HG03159 (cell line): Measurements from ENCODE around the gene VARS1.
"Not testable (repeated sequence)": the region's sequence is repeated elsewhere in the genome, so short reads cannot be mapped to it uniquely, and the experiment has no call there.

Experiments
- ATAC-seq: cut with Tn5 transposase; IDR thresholded peaks from one replicate; pipeline ENCODE4 v1.9.1; 2021; ENCODE audit warnings: mild to moderate bottlenecking, moderate library complexity; ENCODE audit not compliant: unreplicated experiment

Gene VARS1

GRCh38 chr6:31794866-31795615 is 511 bp downstream of the VARS1 start:
- no peak for ATAC-seq

- ATAC-seq, result no peak
Measured at GRCh38 chr6:31794294-31794865, 1.2 kb downstream of the VARS1 start.

- not testable (repeated sequence) for ATAC-seq
Measured at GRCh38 chr6:31793927-31794245, 1.7 kb downstream of the VARS1 start.

DNA sequence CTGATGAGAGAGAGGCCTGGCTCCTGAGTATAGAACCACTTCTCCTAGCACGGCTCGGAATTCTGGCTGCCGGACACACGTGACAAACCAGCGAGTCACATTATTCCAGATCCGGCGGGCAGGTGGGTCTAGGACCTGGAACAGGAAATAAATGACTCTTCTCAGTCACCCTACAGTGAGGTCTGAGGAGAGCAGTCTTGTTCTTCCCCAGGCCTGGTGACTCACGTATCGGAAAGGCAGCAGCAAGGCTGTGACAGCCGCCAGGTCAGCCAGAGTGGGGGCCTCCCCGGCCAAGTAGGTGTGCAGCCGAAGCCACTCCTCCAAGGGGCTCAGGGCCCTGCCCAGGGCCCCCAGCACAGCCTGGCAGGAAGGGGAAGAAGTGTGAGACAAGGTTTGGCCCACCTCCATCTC is 2.8 kb downstream of the VARS1 start:
- ATAC-seq, result no peak

GRCh38 chr6:31792090-31792374 is 3.5 kb downstream of the VARS1 start:
- no peak for ATAC-seq

GRCh38 chr6:31791324-31792089 is 4.0 kb downstream of the VARS1 start:
- no peak for ATAC-seq

DNA sequence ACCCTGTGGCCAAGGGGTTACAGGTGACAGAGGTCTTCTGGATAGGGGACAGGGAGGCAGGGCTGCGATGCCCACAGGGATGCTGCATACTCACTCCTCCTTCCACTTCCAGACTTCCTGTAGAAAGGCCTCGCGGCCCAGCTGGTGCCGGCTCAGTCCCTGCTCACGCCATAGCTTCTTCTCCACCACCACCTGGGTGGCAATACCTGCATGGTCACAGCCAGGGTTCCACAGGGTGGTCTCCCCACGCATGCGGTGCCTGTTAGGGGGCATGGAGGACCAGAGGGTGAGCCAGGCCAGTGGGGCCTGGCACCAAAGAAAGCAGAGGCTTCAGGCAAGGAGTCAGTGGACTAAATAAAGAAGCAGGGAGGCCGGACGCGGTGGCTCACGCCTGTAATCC is 10.1 kb downstream of the VARS1 start:
- no peak for ATAC-seq

- ATAC-seq, result no peak
Measured at GRCh38 chr6:31784098-31784925, 11.2 kb downstream of the VARS1 start.

- no peak for ATAC-seq
Measured at GRCh38 chr6:31782126-31782855, 13.3 kb downstream of the VARS1 start.

- ATAC-seq, result no peak
Measured at GRCh38 chr6:31781244-31782125, 14.1 kb downstream of the VARS1 start.

DNA sequence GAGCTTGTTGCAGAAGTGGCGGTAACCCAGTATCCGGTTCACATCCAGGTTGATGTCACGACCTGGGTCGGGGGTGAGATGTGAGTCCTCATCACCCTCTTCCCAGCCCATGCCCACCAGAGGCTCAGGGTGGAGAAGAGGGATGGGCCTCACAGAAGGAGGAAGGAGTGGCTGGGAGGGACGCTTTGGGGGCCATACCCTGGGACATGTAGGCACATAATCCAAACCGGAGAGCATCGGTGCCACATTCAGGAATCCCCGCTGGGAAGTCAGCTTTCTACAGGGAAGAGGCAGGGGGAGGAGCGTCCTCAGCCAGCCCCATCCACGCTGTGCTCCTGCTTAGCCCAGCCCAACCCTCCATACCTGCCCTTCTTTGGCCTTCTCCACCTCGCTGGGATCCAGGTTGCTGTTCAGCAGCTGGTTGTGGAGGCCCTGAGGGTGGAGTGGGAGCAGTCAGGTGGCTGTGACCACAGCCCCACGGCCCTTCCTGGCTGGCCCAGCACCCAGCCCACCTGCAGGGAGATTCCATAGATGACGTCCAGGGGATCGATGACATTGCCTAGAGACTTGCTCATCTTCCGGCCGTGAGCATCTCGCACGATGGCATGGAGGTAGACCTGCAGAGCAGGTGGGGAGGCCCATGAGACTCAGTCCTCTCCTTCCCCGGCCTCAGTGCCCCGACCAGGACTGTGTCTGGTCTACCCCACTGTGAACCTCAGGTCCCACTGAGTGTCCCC is 14.9 kb downstream of the VARS1 start:
- no peak for ATAC-seq

GRCh38 chr6:31779908-31780307 is 15.6 kb downstream of the VARS1 start:
- ATAC-seq, result no peak

DNA sequence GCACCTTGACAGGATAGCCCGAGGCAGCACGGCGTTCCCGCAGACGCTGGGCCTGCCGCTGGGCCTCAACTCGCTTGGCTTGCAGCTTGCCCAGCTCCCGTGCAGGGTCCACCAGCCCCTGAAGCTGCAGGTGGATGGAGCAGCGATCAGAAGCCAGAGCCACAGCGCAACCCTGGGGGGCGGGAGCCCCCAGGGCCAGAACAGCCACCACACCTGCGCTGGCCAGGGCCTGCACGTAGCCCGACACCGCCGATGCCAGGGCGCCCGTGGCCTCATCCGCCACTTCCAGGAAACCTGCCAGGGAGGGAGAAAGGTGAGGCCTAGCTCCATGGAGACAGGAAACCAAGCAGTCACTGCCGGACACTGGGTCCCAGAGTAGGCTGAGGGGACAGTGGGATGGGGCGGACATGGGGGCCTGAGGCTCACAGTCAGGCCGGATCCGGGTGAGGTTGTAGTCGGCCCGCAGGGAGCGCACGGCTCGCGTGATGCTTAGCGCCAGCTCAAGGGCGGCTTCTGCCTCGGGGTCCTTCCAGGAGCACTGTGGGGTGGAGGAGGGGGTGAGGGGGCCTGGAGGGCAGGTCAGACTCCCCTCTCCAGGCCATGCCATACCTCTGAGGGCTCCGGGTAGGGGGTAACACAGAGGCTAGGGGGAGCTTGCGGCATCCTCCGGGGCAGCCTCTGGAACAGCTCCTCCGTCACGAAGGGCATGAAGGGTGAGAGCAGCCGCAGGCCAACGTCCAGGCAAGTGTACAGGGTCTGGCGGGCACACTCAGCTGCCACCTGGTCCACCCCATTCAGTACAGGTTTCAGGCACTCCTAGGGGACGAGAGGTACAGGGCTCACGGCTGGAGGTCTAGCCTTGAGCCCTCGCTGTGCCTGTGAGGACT is 16.3 kb downstream of the VARS1 start:
- ATAC-seq, result no peak

- no peak for ATAC-seq
Measured at GRCh38 chr6:31778193-31778592, 17.4 kb downstream of the VARS1 start.

DNA sequence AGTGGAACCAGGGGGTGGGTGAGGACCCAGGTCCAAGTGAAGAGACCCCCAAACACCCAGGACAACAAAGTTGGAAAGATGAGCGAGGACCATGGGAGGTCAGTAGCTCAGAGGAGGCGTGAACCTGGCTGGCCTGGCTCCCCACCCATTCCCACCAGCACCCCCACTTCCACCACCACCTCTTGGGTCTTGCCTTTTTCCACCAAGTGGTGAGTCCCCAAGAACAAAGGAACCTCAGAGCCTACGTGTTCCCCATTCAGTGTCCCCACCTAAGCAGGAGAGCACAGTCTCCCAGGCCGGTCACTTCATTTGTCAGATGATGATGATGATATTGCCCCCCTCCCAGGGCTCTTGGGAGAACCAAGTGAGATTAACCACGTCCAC is 17.9 kb downstream of the VARS1 start:
- ATAC-seq, result no peak

DNA sequence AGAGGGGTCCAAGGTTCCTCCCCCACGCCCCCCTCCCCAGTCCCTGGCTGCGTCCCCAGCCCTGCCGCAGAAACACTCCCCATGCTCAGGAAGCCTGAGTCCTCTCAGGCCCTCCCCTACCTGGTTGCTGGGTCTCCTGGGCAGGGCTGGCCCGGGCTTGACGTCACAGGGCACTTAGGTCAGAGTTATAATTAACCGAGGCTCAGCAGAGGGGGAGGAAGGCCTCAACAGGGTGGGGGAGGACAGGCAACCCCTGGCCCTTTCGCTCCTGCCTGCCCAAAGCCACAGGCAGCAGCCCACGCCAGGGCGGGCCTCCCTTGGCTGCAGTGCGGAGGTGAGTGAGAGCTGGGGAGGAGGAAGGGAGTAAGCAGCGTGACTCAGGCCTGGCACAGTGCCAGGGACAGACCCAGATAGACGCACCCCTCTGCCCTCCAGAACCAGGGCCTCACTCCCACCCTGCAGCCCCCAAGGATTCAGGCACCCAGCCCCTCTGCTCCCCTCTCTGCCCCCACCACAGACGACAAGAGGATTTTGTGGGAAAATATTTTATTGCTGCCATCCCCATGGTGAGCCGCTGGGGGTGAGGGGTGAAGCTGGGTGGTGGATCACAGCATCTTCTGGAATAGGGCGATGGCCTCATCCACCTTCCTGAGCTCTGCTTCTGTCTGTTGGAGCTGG is 18.4 kb downstream of the VARS1 start, which contains the start of gene VWA7:
TSS of gene VWA7 (minus strand) at position 340 of the 678 bp plus-strand sequence. CDS start 549 bp downstream, outside the sequence.
- ATAC-seq, result peak; percentile 54

GRCh38 chr6:31776485-31776988 is 19.0 kb downstream of the VARS1 start:
- ATAC-seq, result no peak
